Endothelial cell (in vitro differentiated cells): Measurements from ENCODE around the gene C8A. TPM values are rescaled to one million over a fixed set of nuclear protein-coding genes. Genes with fewer than 3 reads are reported as not detected.

Experiments used
- DNase-seq: peaks from one replicate; pipeline ENCODE4 v3.0.0; 2021; ENCODE audit warnings: low spot score
- H3K27ac Mint-ChIP-seq: one replicate; pipeline ENCODE4 v1.8.0; 2021; ENCODE audit warnings: mixed read lengths, inconsistent platforms; ENCODE audit not compliant: unreplicated experiment
- H3K27me3 Mint-ChIP-seq: one replicate; pipeline ENCODE4 v1.8.0; 2021; ENCODE audit warnings: mild to moderate bottlenecking, moderate library complexity, mixed read lengths, inconsistent platforms; ENCODE audit not compliant: unreplicated experiment
- H3K36me3 Mint-ChIP-seq: one replicate; pipeline ENCODE4 v1.8.0; 2021; ENCODE audit warnings: mild to moderate bottlenecking, low read depth, mixed read lengths, inconsistent platforms; ENCODE audit not compliant: unreplicated experiment
- H3K4me1 Mint-ChIP-seq: one replicate; pipeline ENCODE4 v1.8.0; 2021; ENCODE audit warnings: mild to moderate bottlenecking, mixed read lengths, inconsistent platforms; ENCODE audit not compliant: unreplicated experiment
- H3K4me3 Mint-ChIP-seq: one replicate; pipeline ENCODE4 v1.8.0; 2021; ENCODE audit warnings: mild to moderate bottlenecking, mixed read lengths, inconsistent platforms; ENCODE audit not compliant: unreplicated experiment
- H3K9me3 Mint-ChIP-seq: one replicate; pipeline ENCODE4 v1.8.0; 2021; ENCODE audit warnings: mixed read lengths, inconsistent platforms; ENCODE audit not compliant: unreplicated experiment
- total RNA-seq: library from RNA; stranded (reverse); fragmentation: NEBNext Ultra II Directional; extraction: Animal tissue kit (Norgen Biotek cat#: 25700); gene quantifications from one replicate; pipeline ENCODE4 v1.2.1, GENCODE V29; 2021; ENCODE audit not compliant: unreplicated experiment
- TF ChIP-seq, protein P1 (sequence below): fragments of 200-600 bp; sonication (generic); IDR thresholded peaks from one replicate; pipeline ENCODE4 v1.5.0; 2021; ENCODE audit warnings: antibody characterized with exemption; ENCODE audit not compliant: unreplicated experiment

C8A gene
- total RNA-seq, 1 donor from 2014 or later = not detected

DNA sequence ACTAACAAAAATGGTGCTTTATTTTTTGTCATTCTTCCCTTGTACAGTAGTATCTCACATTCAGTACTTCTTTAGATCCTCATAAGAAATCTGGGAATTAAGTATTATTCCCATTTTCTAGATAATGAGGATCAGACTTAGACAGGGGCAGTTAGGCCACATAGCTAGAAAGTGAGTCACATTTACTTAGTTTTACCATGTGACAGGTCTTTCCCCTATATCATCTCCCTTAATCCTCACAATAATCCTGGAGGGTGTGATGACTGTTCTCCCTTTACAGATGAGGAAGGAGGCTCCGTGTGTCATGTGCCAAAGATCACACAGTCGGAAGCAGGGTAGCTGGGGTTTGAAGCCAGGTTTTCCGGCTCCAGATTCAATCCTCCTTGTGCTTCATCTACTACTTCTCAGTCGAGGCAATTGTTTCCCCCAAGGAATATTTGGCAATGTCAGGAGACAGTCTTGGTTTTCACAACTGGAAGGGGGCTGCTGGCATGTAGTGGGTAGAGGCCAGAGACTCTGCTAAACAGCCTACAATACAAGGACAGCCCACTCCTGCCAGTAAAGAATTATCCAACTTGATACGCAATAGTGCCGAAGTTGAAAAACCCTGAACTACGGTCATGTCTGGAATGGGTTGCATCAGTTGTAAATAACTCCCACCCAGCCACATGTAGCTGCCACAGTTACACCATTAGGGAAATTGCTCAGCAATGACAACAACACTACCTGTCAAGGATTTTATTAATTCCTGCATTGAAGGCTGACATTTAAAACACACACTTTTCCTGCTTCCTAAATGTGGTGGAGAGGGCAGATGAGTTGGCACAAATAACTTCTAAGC, 56.7 kb downstream of the C8A start:
- no peak overlapping the region for H3K27ac Mint-ChIP-seq
- no peak for DNase-seq
- H3K4me1 Mint-ChIP-seq = no peaks in the 10 kb centered on the region
- no peaks in the 10 kb centered on the region for H3K36me3 Mint-ChIP-seq
- peaks cover 2% of the 10 kb centered on the region for H3K27me3 Mint-ChIP-seq
- no peak overlapping the region for H3K4me3 Mint-ChIP-seq
- H3K9me3 Mint-ChIP-seq = no peaks in the 10 kb centered on the region
- TF ChIP-seq, protein P1, sequence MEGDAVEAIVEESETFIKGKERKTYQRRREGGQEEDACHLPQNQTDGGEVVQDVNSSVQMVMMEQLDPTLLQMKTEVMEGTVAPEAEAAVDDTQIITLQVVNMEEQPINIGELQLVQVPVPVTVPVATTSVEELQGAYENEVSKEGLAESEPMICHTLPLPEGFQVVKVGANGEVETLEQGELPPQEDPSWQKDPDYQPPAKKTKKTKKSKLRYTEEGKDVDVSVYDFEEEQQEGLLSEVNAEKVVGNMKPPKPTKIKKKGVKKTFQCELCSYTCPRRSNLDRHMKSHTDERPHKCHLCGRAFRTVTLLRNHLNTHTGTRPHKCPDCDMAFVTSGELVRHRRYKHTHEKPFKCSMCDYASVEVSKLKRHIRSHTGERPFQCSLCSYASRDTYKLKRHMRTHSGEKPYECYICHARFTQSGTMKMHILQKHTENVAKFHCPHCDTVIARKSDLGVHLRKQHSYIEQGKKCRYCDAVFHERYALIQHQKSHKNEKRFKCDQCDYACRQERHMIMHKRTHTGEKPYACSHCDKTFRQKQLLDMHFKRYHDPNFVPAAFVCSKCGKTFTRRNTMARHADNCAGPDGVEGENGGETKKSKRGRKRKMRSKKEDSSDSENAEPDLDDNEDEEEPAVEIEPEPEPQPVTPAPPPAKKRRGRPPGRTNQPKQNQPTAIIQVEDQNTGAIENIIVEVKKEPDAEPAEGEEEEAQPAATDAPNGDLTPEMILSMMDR = no peak

DNA sequence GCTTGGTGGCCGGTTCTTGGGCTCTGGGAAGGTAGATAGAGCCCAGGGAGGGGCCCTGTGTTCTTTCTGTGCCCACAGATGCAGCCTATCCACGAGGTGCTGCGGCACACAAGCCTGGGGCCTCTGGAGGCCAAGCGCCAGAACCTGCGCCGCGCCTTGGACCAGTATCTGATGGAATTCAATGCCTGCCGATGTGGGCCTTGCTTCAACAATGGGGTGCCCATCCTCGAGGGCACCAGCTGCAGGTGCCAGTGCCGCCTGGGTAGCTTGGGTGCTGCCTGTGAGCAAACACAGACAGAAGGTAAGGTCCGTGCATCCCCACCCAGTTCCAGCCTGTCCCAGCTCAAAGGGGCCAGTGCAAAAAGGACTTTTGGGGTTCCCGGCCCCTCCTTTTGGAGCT, 57.7 kb downstream of the C8A start:
- H3K4me3 Mint-ChIP-seq = no peak overlapping the region
- no peak for DNase-seq
- no peaks in the 10 kb centered on the region for H3K9me3 Mint-ChIP-seq
- H3K4me1 Mint-ChIP-seq = no peaks in the 10 kb centered on the region
- peaks cover 2% of the 10 kb centered on the region for H3K27me3 Mint-ChIP-seq
- H3K36me3 Mint-ChIP-seq = no peaks in the 10 kb centered on the region
- no peak overlapping the region for H3K27ac Mint-ChIP-seq
- TF ChIP-seq, protein P1 = no peak

DNA sequence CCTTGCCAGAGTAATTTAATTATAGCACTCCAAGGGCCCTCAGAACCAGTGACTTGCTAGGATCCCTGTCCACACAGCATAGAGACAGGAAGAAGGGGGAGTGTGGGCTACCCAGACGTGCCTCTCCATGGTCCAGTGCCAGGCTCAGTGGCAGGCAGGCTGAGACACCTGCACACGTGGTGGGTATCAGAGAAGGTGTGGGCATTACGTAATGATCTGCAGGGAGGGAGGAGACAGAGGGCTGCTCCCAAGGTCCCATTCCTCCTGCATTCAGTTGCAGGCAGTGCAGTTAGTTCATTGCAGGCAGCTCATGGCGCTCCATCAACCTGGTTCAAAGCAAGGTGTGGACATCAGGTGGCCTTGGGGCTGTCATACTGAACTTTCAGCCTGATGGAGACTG, 61.4 kb downstream of the C8A start:
- H3K4me1 Mint-ChIP-seq = no peaks in the 10 kb centered on the region

DNA sequence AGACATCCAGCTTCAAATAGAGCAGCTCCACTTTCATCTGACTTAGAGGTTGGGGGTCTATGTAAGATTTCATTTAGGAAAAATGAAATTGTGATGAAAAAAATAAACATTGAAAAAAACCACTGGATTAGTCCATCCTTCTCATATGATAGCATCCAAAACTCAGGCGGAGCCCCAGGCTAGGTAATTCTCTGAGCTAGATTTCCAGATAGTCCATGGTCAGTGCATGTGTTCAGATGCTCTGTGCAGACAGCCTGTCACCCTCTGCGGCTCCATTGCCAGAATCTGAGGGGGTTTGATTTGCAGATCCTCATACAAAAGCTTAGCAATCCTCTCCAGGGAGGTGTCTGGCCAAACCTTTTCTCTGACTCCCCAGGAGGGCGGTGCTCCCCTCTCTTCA, 62.0 kb downstream of the C8A start:
- H3K4me1 Mint-ChIP-seq = no peaks in the 10 kb centered on the region
- TF ChIP-seq, protein P1 = no peak
- H3K27me3 Mint-ChIP-seq = peaks cover 5% of the 10 kb centered on the region
- H3K4me3 Mint-ChIP-seq = no peak overlapping the region
- no peak for DNase-seq
- H3K27ac Mint-ChIP-seq = no peak overlapping the region
- H3K36me3 Mint-ChIP-seq = no peaks in the 10 kb centered on the region
- H3K9me3 Mint-ChIP-seq = no peaks in the 10 kb centered on the region

More for the DNA sequence above, 61.4 kb downstream of the C8A start:
- Mint-ChIP-seq H3K4me3 (no peak overlapping the region), H3K27me3 (peaks cover 2% of the 10 kb centered on the region), H3K9me3 (no peaks in the 10 kb centered on the region), H3K36me3 (no peaks in the 10 kb centered on the region), H3K27ac (no peak overlapping the region)
- DNase-seq = no peak
- TF ChIP-seq, protein P1 = no peak

DNA sequence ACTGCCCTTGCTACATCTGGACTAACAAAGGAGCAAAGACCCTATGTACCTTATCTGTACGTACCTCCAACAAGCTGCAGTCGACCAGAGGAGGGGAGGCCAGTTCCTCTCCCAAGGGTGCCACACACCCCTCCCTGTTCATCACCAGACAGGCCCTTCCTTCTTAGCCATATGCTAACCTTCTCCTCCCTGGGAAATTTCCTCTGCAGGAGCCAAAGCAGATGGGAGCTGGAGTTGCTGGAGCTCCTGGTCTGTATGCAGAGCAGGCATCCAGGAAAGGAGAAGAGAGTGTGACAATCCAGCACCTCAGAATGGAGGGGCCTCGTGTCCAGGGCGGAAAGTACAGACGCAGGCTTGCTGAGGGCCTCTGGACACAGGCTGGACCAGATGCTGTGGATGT, 62.8 kb downstream of the C8A start:
- TF ChIP-seq, protein P1 = no peak
- Mint-ChIP-seq H3K4me3 (no peak overlapping the region), H3K27me3 (peaks cover 5% of the 10 kb centered on the region), H3K4me1 (no peaks in the 10 kb centered on the region), H3K36me3 (no peaks in the 10 kb centered on the region), H3K27ac (no peak overlapping the region), H3K9me3 (no peaks in the 10 kb centered on the region)
- DNase-seq = no peak
